GM18499 (cell line): ENCODE results near the gene SLC25A51.

ENCODE experiments used
- ATAC-seq: cut with Tn5 transposase; IDR thresholded peaks from one replicate; pipeline ENCODE4 v1.9.1; 2021; ENCODE audit warnings: moderate number of reproducible peaks; ENCODE audit not compliant: insufficient read depth, unreplicated experiment

SLC25A51 gene

DNA sequence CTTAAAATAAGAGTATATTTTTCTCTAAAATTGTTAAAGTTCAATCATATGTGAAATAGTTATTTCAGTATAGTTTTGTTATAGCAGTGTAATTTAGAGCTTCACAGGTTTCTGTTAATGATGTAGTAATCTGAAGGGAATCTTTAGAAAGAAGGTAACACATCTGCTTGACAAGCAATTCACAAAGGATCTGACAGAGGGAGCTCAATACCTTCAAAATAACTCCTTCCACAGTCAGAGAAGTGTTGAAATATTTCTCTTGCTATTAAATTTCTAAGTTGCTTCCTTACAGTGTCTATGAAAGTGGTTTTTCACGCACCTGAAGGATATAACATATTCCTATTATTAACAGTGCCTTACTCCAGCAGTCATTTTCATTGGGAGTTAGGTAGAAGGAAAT, 44.9 kb downstream of the SLC25A51 start:
- ATAC-seq, result no peak

- no peak for ATAC-seq
Measured at GRCh38 chr9:37856551-37856950, 47.4 kb downstream of the SLC25A51 start.

DNA sequence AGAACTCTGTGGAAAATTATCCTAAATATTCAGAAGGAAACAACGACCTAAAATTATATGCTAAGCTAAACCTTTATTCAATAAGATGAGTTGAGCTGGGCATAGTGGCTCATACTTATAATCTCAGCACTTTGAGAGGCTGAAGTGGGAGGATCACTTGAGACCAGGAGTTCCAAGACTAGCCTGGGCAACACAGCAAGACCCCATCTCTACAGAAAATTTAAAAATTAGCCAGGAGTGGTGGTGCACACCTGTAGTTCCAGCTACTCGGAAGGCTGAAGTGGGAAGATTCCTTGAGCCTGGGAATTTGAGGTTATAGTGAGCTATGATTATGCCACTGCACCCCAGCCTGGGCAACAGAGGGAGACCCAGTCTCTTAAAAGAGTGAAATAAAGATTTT, 51.7 kb downstream of the SLC25A51 start:
- ATAC-seq, result no peak

DNA sequence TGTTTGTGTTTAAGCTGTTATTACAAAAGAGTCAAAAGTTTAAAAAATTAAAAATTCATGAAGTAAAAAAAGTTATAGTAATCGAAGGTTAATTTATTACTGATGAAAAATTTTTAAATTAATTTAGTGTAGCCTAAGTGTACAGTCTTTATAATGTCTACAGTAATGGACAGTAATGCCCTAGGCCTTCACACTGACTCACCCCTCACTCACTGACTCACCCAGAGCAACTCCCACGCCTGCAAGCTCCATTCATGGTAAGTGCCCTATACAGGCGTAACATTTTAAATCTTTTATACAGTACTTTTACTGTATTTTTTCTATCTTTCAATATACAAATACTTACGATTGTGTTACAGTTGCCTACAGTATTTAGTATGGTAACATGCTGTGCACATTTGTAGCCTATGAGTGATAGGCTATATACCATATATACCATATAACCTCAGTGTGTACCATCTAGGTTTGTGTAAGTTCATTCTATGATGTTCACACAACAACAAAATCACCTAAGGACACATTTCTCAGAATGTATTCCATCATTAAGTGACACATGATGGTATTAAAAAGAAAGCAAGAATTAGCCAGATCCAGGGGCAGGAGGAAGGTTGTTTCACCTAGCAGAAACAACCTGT, 63.2 kb downstream of the SLC25A51 start:
- no peak for ATAC-seq

DNA sequence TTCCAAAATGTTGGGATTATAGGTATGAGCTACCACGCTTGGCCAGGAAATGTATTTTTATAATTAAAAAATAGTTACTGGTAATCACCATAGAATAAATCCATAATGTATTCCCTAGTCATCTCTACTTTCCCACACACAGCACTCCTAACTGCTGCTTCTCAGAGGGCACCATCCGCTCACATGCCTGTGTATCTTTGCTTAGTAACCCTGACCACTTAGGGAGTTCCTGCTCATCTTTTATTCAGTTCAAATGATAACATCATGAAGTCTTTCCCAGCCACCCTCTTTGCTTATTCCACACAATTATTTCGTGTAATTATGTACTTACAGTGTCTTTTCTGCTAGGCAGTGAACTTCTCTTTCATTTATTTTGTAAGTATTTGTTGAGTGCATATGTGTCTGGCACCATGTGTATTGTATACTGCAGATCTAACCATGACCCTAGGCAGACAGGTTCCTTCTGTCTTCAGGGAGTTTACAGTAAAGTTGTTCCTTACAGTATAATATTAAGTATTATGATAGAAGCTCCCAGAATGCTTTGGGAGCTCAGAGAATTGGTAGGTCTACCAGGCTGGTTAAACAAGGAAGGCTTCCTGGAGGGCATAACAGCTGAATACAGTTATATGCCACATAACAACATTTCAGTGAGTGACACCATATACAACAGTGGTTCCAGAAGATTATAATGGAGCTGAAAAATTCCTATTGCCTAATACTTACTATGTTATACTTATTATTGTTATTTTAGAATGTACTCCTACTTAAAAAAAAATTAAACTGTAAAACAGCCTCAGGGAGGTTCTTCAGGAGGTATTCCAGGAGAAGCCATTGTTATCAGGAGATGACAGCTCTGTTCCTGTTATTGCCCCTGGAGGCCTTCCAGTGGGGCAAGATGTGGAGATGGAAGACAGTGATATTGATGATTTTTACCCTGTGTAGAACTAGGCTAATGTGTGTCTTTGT, 64.1 kb downstream of the SLC25A51 start:
- ATAC-seq, result no peak
